ELR (cell line): ENCODE measurements around the gene CARD19.

ENCODE experiments used
- DNase-seq: peaks from one replicate; pipeline ENCODE4 v3.0.0-alpha.2; 2015; ENCODE audit warnings: low read depth

CARD19 gene

GRCh38 chr9:93064392-93065134, 31.5 kb upstream of the CARD19 start:
- no peak for DNase-seq

GRCh38 chr9:93065135-93065720, 30.8 kb upstream of the CARD19 start:
- no peak for DNase-seq

- DNase-seq, result no peak
Observed at GRCh38 chr9:93066978-93067603, 28.9 kb upstream of the CARD19 start.

GRCh38 chr9:93068956-93069355, 27.1 kb upstream of the CARD19 start:
- no peak for DNase-seq

- DNase-seq, result peak; percentile 58
Observed at GRCh38 chr9:93071464-93071863, 24.6 kb upstream of the CARD19 start.

GRCh38 chr9:93072383-93072795, 23.6 kb upstream of the CARD19 start:
- no peak for DNase-seq

GRCh38 chr9:93076101-93076791, 19.8 kb upstream of the CARD19 start:
- DNase-seq, result no peak

GRCh38 chr9:93076792-93077128, 19.3 kb upstream of the CARD19 start:
- DNase-seq, result no peak

- no peak for DNase-seq
Observed at GRCh38 chr9:93077367-93077766, 18.6 kb upstream of the CARD19 start.

- no peak for DNase-seq
Observed at GRCh38 chr9:93077811-93078210, 18.2 kb upstream of the CARD19 start.

- DNase-seq, result no peak
Observed at GRCh38 chr9:93079371-93079770, 16.6 kb upstream of the CARD19 start.

- no peak for DNase-seq
Observed at GRCh38 chr9:93080406-93080805, 15.6 kb upstream of the CARD19 start.

GRCh38 chr9:93081081-93081529, 14.9 kb upstream of the CARD19 start:
- DNase-seq, result no peak

- DNase-seq, result peak; percentile 57
Observed at GRCh38 chr9:93081931-93082330, 14.1 kb upstream of the CARD19 start.

GRCh38 chr9:93082841-93083411, 13.1 kb upstream of the CARD19 start:
- DNase-seq, result no peak

- DNase-seq, result no peak
Observed at GRCh38 chr9:93083592-93084470, 12.2 kb upstream of the CARD19 start.

GRCh38 chr9:93084471-93084881, 11.5 kb upstream of the CARD19 start:
- no peak for DNase-seq

- no peak for DNase-seq
Observed at GRCh38 chr9:93085676-93086075, 10.3 kb upstream of the CARD19 start.

- DNase-seq, result no peak
Observed at GRCh38 chr9:93086447-93087224, 9.4 kb upstream of the CARD19 start.

GRCh38 chr9:93087971-93088655, 7.9 kb upstream of the CARD19 start:
- DNase-seq, result no peak
